Measurements from ENCODE around the gene ASNS.
"Not testable (repeated sequence)": the region's sequence is repeated elsewhere in the genome, so short reads cannot be mapped to it uniquely, and the experiment has no call there.

Gene ASNS, protein sequence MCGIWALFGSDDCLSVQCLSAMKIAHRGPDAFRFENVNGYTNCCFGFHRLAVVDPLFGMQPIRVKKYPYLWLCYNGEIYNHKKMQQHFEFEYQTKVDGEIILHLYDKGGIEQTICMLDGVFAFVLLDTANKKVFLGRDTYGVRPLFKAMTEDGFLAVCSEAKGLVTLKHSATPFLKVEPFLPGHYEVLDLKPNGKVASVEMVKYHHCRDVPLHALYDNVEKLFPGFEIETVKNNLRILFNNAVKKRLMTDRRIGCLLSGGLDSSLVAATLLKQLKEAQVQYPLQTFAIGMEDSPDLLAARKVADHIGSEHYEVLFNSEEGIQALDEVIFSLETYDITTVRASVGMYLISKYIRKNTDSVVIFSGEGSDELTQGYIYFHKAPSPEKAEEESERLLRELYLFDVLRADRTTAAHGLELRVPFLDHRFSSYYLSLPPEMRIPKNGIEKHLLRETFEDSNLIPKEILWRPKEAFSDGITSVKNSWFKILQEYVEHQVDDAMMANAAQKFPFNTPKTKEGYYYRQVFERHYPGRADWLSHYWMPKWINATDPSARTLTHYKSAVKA

DNA sequence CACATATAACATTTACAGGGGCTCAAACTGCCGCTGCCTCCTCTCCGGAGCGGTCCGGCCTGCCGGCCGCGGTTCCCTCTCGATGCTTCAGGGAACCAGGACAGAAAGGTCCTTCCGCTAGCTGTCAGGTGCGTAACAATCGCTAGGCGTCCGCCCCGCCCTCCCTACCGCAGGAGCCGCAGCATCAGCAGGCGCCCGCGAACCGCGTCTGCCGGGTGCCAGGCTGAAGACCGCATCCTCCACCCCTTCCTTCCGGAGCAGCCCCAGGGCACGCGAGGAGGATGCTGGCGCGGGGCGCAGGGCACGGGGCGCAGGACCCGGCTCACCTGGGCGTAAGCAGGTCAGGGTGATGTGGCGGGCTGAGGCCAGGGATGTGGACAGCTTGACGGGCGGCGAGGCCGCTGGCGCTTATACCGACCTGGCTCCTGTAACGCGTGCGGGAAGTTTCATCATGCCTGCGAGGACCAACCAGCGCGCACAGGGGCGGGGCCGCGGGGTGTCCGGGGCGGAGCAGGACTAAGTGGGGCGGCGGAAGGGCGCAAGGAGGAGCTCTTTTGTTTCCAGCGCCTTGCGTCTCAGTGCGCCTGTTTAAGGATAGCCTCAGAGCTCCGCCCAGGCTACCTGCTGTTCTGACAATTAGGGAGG lies at the start of gene ASNS:
ASNS (minus strand) TSS at position 384 of the 645 bp plus-strand sequence. CDS start 3,252 bp downstream, outside the sequence.
- Mint-ChIP-seq H3K27me3 (peaks cover 20% of the 10 kb centered on the region), H3K4me3 (peak within 1 kb of the TSS; percentile 77), H3K9me3 (no peaks in the 10 kb centered on the region), H3K27ac (peak within 1 kb of the TSS; percentile 34), H3K36me3 (ENCODE audit: low read depth) (no peaks in the 10 kb centered on the region), H3K4me1 (ENCODE audit: low read depth) (no peaks in the 10 kb centered on the region)
- intact Hi-C loops (cut with micrococcal nuclease), result no loop called here

DNA sequence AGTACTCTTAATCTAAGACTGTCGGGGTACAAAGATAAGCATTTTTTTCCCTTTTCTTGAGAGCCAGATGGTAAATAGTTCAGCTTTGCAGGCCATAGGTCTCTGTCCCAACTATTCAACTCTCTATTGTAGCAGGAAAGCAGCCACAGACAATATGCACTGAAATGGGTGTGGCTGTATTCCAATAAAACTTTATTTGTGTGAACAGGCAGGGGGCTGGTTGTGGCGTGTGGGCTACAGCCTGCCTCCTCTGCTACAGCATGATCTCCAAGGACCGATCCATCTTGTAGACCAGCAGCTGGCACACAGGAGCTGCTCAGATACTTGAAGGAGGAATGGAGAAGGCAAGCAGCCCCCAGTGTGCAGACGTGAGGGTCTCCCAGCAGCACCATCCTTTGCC lies 49.0 kb upstream of the ASNS start:
- H3K9me3 Mint-ChIP-seq; H3K4me1 Mint-ChIP-seq (ENCODE audit: low read depth); intact Hi-C loops (cut with micrococcal nuclease); H3K27ac Mint-ChIP-seq; H3K4me3 Mint-ChIP-seq; H3K36me3 Mint-ChIP-seq (ENCODE audit: low read depth); H3K27me3 Mint-ChIP-seq: not testable (repeated sequence)

DNA sequence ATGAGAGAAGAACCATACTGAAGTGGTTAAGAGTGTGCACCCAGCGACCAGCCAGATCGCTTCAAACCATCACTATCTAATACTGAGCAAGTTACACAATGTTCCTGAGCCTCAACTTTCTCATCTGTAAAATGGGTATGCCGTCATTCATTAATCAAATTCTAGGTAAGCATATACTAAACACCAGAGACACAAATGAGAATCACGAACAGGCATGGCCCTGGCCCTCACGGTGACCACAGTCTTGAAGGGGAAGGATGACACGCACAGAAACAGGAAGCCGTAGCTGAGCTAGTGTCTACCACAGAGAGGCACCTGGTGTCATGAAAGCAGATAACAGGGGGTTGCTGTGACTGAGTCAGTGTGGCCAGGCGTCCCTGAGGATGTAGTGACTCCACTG lies 43.1 kb upstream of the ASNS start:
- H3K9me3 Mint-ChIP-seq; intact Hi-C loops (cut with micrococcal nuclease); H3K4me3 Mint-ChIP-seq; H3K27me3 Mint-ChIP-seq; H3K36me3 Mint-ChIP-seq (ENCODE audit: low read depth); H3K27ac Mint-ChIP-seq; H3K4me1 Mint-ChIP-seq (ENCODE audit: low read depth): not testable (repeated sequence)

DNA sequence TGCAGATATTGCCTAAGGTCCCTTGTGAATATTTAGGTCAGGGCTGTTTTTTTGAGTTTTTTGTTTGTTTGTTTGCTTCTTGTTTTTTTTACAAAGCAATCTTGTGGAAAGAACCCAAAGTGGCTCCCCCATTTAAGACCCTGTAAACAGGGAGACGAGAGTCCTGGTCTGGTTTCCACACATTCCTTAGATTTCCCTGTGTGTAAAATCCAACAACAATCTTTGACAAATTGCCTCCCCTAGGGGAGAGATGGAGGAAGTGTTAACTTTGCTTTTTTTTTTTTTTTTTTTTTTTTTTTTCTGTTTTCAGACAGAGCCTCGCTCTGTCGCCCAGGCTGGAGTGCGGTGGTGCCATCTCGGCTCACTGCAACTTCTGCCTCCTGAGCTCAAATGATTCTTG lies 40.1 kb upstream of the ASNS start:
- intact Hi-C loops (cut with micrococcal nuclease); H3K36me3 Mint-ChIP-seq (ENCODE audit: low read depth); H3K4me1 Mint-ChIP-seq (ENCODE audit: low read depth): not testable (repeated sequence)

DNA sequence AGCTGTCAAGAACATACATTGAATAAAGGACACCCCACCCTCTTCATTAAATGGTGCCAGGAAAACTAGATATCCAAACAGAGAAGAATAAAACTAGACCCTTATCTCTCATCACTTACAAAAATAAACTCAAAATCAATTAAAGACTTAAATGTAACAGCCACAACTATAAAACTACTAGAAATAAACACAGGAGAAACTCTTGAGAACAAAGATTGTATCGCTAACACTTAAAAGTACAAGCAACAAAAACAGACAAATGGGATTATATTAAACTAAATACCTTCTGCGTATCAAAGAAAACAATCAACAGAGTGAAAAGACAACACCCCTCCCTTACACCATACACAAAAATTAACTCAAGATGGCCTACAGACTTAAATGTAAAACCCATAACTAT lies 24.7 kb upstream of the ASNS start:
- intact Hi-C loops (cut with micrococcal nuclease); H3K4me3 Mint-ChIP-seq; H3K27ac Mint-ChIP-seq; H3K4me1 Mint-ChIP-seq (ENCODE audit: low read depth); H3K36me3 Mint-ChIP-seq (ENCODE audit: low read depth); H3K9me3 Mint-ChIP-seq; H3K27me3 Mint-ChIP-seq: not testable (repeated sequence)

More for the DNA sequence above, 40.1 kb upstream of the ASNS start:
- H3K9me3 Mint-ChIP-seq, H3K27ac Mint-ChIP-seq, H3K27me3 Mint-ChIP-seq, H3K4me3 Mint-ChIP-seq: not testable (repeated sequence)

DNA sequence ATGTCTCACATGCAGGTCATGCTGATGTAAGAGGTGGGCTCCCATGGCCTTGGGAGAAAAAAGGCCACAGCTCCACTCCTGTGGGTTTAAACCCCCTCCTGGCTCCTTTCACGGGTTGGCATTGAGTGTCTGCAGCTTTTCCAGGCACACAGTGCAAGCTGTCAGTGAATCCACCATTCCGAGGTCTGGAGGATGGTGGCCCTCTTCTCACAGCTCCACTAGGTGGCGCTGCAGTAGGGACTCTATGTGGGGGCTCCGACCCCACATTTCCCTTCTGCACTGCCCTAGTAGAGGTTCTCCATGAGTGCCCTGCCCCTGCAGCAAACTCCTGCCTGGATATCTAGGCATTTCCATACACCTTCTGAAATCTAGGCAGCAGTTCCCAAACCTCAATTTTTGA lies 19.5 kb upstream of the ASNS start:
- intact Hi-C loops (cut with micrococcal nuclease), result not testable (repeated sequence)

DNA sequence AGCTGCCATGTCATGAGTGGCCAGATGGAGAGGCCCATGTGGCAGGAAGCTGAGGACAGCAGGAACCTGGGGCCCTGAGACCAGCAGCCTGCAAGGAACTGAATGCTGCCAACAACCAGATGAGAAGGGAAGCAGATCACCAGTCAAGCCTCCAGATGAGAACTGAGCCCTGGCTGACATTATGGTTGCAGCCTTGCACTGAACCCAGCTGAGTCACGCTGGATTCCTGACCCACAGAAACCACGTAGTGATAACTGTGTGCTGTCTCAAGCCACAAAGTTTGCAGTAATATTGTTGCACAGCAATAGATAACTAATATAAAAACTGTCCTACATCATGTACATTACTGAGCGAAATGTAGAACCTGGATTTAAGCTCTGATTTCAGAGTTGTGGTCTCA lies 7.3 kb upstream of the ASNS start:
- H3K4me3 Mint-ChIP-seq; H3K27me3 Mint-ChIP-seq; H3K27ac Mint-ChIP-seq; H3K9me3 Mint-ChIP-seq; H3K36me3 Mint-ChIP-seq (ENCODE audit: low read depth); intact Hi-C loops (cut with micrococcal nuclease); H3K4me1 Mint-ChIP-seq (ENCODE audit: low read depth): not testable (repeated sequence)

More for the DNA sequence above, 19.5 kb upstream of the ASNS start:
- not testable (repeated sequence) for H3K27ac Mint-ChIP-seq; H3K4me1 Mint-ChIP-seq (ENCODE audit: low read depth); H3K4me3 Mint-ChIP-seq; H3K36me3 Mint-ChIP-seq (ENCODE audit: low read depth); H3K27me3 Mint-ChIP-seq
- peaks cover 28% of the 10 kb centered on the region for H3K9me3 Mint-ChIP-seq

DNA sequence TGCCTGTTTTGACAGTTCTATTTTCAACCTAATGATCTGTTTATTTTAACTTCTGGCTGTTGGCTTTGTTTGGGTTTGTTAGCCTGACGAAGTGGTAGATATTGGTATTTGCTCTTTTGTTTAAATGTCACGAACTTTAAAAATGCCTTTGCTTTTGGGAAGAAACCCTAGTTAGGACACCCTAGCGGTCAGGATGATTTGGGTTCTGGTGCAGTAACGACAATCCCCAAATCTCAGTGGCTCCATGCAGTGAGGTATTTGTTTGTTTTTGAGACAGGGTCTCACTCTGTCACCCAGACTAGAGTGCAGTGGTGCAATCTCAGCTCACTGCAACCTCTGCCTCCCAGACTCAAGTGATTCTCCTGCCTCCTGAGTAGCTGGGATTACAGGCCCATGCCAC lies 2.7 kb upstream of the ASNS start:
- H3K4me1 Mint-ChIP-seq (ENCODE audit: low read depth); H3K4me3 Mint-ChIP-seq; intact Hi-C loops (cut with micrococcal nuclease); H3K27ac Mint-ChIP-seq; H3K9me3 Mint-ChIP-seq; H3K36me3 Mint-ChIP-seq (ENCODE audit: low read depth): not testable (repeated sequence)
- H3K27me3 Mint-ChIP-seq, result peaks cover 19% of the 10 kb centered on the region

DNA sequence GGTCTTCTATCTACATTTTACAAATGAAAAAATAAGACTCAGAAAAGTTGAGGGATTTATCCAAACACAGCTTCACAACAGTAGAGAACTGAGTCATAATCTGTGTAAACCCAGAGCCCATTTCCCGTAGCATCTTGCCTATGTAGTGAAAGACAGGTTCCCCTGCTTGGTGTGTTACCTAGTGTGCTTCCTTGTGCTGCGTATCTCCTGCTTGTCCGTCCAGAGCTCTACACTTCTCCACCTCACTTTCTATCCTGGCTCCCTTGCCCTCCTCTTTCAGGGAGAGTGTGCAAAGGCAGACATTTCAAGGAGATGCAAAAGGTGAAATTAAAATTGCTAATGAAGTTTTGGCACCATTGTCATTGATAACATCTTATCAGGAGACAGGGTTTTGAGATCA lies 1.4 kb upstream of the ASNS start:
- Mint-ChIP-seq H3K4me3 (no peak overlapping the region), H3K4me1 (ENCODE audit: low read depth) (no peaks in the 10 kb centered on the region), H3K36me3 (ENCODE audit: low read depth) (no peaks in the 10 kb centered on the region), H3K9me3 (no peaks in the 10 kb centered on the region), H3K27ac (no peak overlapping the region), H3K27me3 (peaks cover 20% of the 10 kb centered on the region)
- intact Hi-C loops (cut with micrococcal nuclease), result no loop called here

DNA sequence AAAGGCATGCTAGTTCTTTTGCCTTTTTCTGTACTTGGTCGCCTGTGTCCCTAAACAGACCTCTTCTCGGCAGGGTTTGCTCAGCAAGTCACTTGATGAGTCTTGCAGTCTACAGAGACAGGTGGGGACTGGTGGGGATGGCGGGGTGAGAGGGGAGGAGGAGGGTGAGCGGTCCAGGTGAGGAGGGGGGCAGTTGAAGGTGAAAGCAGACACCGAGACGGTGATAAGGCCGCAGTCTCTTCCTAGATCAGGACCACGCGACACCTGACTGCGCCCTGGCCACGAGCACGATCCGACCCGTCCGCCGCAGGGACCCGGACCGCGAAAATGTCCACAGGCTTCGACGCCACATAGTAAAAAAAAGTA lies 566 bp downstream of the ASNS start:
- intact Hi-C loops (cut with micrococcal nuclease), result no loop called here
- Mint-ChIP-seq H3K9me3 (no peaks in the 10 kb centered on the region), H3K36me3 (ENCODE audit: low read depth) (no peaks in the 10 kb centered on the region), H3K4me3 (peak overlapping the region; percentile 77), H3K27ac (peak overlapping the region; percentile 34), H3K27me3 (peaks cover 20% of the 10 kb centered on the region), H3K4me1 (ENCODE audit: low read depth) (no peaks in the 10 kb centered on the region)

DNA sequence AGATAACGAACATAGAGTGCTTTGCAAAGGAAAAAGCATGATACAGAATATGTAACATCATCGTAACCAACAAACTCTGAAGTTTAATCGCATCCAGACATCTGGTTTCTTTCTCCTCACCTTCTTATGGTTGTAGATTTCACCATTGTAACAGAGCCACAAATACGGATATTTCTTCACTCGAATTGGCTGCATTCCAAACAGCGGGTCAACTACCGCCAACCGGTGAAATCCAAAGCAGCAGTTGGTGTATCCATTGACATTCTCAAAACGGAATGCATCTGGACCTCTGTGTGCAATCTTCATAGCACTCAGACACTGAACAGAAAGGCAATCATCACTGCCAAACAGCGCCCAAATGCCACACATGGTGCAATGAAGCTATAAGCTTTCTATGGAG lies 3.4 kb downstream of the ASNS start:
- intact Hi-C loops (cut with micrococcal nuclease), result no loop called here
- no peak overlapping the region for H3K27ac Mint-ChIP-seq
- no peak overlapping the region for H3K4me3 Mint-ChIP-seq
- H3K4me1 Mint-ChIP-seq (ENCODE audit: low read depth), result no peaks in the 10 kb centered on the region
- H3K9me3 Mint-ChIP-seq, result no peaks in the 10 kb centered on the region
- H3K36me3 Mint-ChIP-seq (ENCODE audit: low read depth), result no peaks in the 10 kb centered on the region
- H3K27me3 Mint-ChIP-seq, result peaks cover 19% of the 10 kb centered on the region

DNA sequence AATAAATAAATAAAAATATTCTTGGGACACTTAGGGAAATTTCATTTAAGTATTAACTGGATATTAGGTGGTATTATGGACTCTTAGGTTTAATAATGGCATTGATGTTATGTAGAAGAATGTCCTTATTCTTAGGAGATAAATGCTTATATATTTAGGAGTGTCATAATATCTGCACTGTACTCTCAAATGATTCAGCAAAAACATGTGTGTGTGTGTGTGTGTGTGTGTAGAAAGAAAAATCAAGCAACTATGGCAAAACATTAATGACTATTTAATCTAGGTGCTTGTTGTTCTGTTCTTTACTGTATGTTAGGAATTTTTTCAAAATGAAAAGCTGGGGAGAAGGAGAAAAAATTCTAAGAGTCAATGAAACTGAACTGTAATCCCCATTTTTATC lies 3.9 kb downstream of the ASNS start:
- peaks cover 17% of the 10 kb centered on the region for H3K27me3 Mint-ChIP-seq
- no peak overlapping the region for H3K27ac Mint-ChIP-seq
- no peaks in the 10 kb centered on the region for H3K36me3 Mint-ChIP-seq (ENCODE audit: low read depth)
- H3K4me3 Mint-ChIP-seq, result no peak overlapping the region
- intact Hi-C loops (cut with micrococcal nuclease), result no loop called here
- no peaks in the 10 kb centered on the region for H3K9me3 Mint-ChIP-seq
- H3K4me1 Mint-ChIP-seq (ENCODE audit: low read depth), result no peaks in the 10 kb centered on the region

DNA sequence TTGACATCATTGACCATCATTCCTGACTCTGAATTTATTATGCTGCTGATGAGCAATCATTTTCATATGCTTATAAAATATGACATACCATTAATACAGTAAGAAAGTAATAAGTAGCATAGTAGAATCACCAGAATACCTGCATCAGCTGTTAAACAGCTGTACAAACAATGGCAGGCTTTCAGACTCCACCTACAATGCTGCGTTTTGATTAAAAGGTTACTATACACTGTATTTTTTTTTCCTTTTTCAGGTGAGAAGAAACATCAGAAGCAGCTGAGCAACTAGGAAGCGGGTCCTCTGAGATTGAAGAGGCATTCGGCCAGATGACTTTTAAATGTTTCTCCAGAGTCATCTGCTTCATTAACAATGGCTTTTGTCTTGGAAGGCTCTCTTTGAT lies 7.1 kb downstream of the ASNS start:
- intact Hi-C loops (cut with micrococcal nuclease), result no loop called here
- no peaks in the 10 kb centered on the region for H3K4me1 Mint-ChIP-seq (ENCODE audit: low read depth)
- peaks cover 2% of the 10 kb centered on the region for H3K27me3 Mint-ChIP-seq
- H3K4me3 Mint-ChIP-seq, result no peak overlapping the region
- H3K27ac Mint-ChIP-seq, result no peak overlapping the region
- no peaks in the 10 kb centered on the region for H3K36me3 Mint-ChIP-seq (ENCODE audit: low read depth)
- no peaks in the 10 kb centered on the region for H3K9me3 Mint-ChIP-seq

DNA sequence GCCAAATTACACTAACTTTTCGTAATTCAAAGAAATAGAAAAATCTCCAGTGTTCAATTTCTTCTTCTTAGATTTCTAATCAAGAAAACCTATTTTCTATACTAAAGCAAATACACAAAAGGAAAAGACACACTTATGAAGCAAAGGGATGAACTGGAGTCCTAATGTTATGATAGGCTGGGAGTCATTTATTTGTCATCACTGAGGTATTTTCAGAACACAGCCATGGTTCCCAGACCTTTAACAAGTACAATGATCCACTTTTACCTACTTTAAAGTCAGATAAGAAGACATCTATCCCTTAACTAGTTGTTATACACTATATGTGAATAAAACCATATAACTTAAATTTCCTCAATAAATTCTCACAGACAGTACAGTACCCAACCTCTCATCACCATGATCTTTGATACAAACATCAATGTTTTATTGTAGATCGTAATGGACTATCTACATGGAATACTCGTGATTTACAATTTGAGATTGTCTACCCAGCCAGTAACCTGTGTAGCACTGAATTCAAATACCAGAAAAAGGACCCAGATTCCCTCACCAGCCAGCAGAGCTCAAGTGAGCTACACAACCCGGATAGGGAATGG lies 12.5 kb downstream of the ASNS start:
- Mint-ChIP-seq H3K4me1 (ENCODE audit: low read depth) (no peaks in the 10 kb centered on the region), H3K27ac (no peak overlapping the region), H3K27me3 (no peaks in the 10 kb centered on the region), H3K9me3 (no peaks in the 10 kb centered on the region), H3K4me3 (no peak overlapping the region), H3K36me3 (ENCODE audit: low read depth) (no peaks in the 10 kb centered on the region)
- intact Hi-C loops (cut with micrococcal nuclease), result no loop called here

All from dendritic cell treated with granulocyte-macrophage colony-stimulating factor and Interleukin-4, amounts not matched to agents 40 ng/mL and 50 ng/mL, for 4 days (primary cell).